Heart right ventricle (tissue), 16 donors: ENCODE data around the gene DLGAP1. TPM values are rescaled to one million over a fixed set of nuclear protein-coding genes. Genes with fewer than 3 reads are reported as not detected.

ENCODE experiments used
- ATAC-seq, 8 donors: fragments of 200-7000 bp; cut with Tn5 transposase; one replicate each; pipeline ENCODE4 v1.9.1; 2020; ENCODE audit warnings: mild to moderate bottlenecking in 8 of 8, moderate library complexity in 8 of 8, moderate number of reproducible peaks in 1 of 8
- DNase-seq, 2 donors: peaks; one replicate each; pipeline ENCODE4 v3.0.0-alpha.2; 2020
- H3K27ac ChIP-seq, 10 donors: fragments of 200-600 bp; sonication (generic) in 2 of 10; one replicate each; pipeline versions ENCODE4 v1.5.0 to v1.8.0; 2020 to 2022; ENCODE audit warnings: mild to moderate bottlenecking in 3 of 10
- H3K27me3 ChIP-seq, 7 donors: fragments of 200-600 bp; one replicate each; pipeline ENCODE4 v1.8.0; 2021 to 2022; ENCODE audit warnings: mild to moderate bottlenecking in 2 of 7
- H3K36me3 ChIP-seq, 9 donors: fragments of 200-600 bp; sonication (generic) in 1 of 9; one replicate each; pipeline versions ENCODE4 v1.5.0 to v1.8.0; 2020 to 2022; ENCODE audit warnings: mild to moderate bottlenecking in 2 of 9
- H3K4me1 ChIP-seq, 9 donors: fragments of 200-600 bp; sonication (generic) in 1 of 9; one replicate each; pipeline versions ENCODE4 v1.5.0 to v1.8.0; 2020 to 2022; ENCODE audit warnings: mild to moderate bottlenecking in 4 of 9
- H3K4me3 ChIP-seq, 10 donors: fragments of 200-600 bp; sonication (generic) in 2 of 10; one replicate each; pipeline versions ENCODE4 v1.5.0 to v1.8.0; 2020 to 2022; ENCODE audit warnings: mild to moderate bottlenecking in 7 of 10, moderate library complexity in 2 of 10
- H3K9me3 ChIP-seq, 11 donors: fragments of 200-600 bp in 10 of 11; sonication (generic) in 2 of 11; one replicate each; pipeline versions ENCODE4 v1.5.0 to v1.8.0; 2013 to 2022; ENCODE audit warnings: mild to moderate bottlenecking in 2 of 11, control low read depth in 1 of 11, moderate library complexity in 1 of 11
- WGBS, 2 donors: extraction: QIAGEN DNeasy Blood & Tissue Kit; methylation state at CpG; one replicate each; pipeline ENCODE4 v1.1.7; 2013; ENCODE audit warnings: inconsistent platforms in 1 of 2; 5-methylcytosine and 5-hydroxymethylcytosine counted together
- intact Hi-C, 10 donors: fragments of 100-400 bp; cut with DNase I; formaldehyde crosslinking; loops; one replicate each; pipeline versions ENCODE4 v1.11.1 to v1.14.2; 2022
- polyA plus RNA-seq, 2 donors: library from polyadenylated mRNA; stranded (reverse); fragments of 200-250 nt; gene quantifications; one replicate each; pipeline ENCODE4 v1.2.3, GENCODE V29; 2013
- total RNA-seq, 10 donors: library from RNA; stranded (reverse); fragmentation: NEBNext Ultra II Directional in 3 of 10; extraction: Animal tissue kit (Norgen Biotek cat#: 25700) in 3 of 10; gene quantifications; one replicate each; pipeline versions ENCODE4 v1.2.1 to v1.2.4, GENCODE V29; 2021 to 2023
- TF ChIP-seq, protein P1 (sequence below), 9 donors: fragments of 200-600 bp; sonication (generic) in 2 of 9; IDR thresholded peaks; one replicate each; pipeline versions ENCODE4 v1.5.0 to v1.8.0; 2021 to 2022; ENCODE audit warnings: antibody characterized with exemption in 9 of 9, mild to moderate bottlenecking in 5 of 9, moderate library complexity in 1 of 9
- donor health status: Arrhythmogenic right ventricular cardiomyopathy.
- donor health status: ischemic (EF 13 %, LVEDD 7.1; RV severe dilation, severe dysfunction).
- donor health status: healthy with polysubstance abuse.
- donor health status: DM: no; HTN: yes; CAD: no.
- donor health status: DM: no; HTN: no; CAD: no.
- donor health status: ischemic (EF 25% LVEDD 6.9; RV normal size, moderate dysfunction).
- donor health status: ischemic (EF 25% LVEDD 5.7; RV mildly dilated, moderate dysfunction).
- donor health status: healthy.
- donor health status: DM: yes; HTN: yes; CAD: no.
- donor health status: Ischemic cardiomyopathy.
- donor health status: ischemic (EF 35%, LVEDD 5.7; RV mildly dilated, moderate dysfunction).
- donor health status: nonischemic (EF 11% LVEDD 7.7; RV severe dilation, severe dysfunction).
- donor health status: DM: yes; HTN: yes; CAD: no.
- donor health status: PGD.
- donor health status: ischemic (EF 29% LVEDD 5.4; RV normal size, mild dysfunction).
- donor health status: nonischemic (EF 23%, LVEDD 6.1; RV moderate dilation, normal function).

Gene DLGAP1
- total and polyA plus RNA-seq, 12 donors, result 0.07 to 7.2 (median 1.0) TPM; not detected in 2

DNA sequence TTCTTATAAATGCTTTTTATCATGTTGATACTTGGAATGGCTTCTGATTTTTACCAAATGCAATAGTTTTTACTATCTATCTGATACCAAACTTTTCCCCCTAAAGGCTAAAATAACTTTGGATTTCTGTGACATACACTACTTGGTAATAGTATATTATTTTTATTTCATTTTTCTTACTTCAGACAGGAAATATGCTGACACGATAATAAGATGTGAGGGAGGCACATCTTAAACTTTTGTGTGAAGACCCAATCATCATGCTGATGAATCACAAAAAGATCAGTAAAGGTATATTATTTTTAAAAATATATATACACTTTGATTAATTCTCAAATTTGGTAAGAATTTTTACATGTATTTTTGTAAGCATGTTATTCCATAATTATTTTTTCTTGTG lies 882.3 kb downstream of the DLGAP1 start:
- no peak for ATAC-seq
- no peaks in the 10 kb centered on the region for H3K9me3 ChIP-seq
- WGBS, 2 donors, result 74 to 81% methylated on average over 1 of the region's 1 CpG
- H3K27me3 ChIP-seq, result no peaks in the 10 kb centered on the region
- H3K36me3 ChIP-seq, result no peaks in the 10 kb centered on the region
- TF ChIP-seq, protein P1, sequence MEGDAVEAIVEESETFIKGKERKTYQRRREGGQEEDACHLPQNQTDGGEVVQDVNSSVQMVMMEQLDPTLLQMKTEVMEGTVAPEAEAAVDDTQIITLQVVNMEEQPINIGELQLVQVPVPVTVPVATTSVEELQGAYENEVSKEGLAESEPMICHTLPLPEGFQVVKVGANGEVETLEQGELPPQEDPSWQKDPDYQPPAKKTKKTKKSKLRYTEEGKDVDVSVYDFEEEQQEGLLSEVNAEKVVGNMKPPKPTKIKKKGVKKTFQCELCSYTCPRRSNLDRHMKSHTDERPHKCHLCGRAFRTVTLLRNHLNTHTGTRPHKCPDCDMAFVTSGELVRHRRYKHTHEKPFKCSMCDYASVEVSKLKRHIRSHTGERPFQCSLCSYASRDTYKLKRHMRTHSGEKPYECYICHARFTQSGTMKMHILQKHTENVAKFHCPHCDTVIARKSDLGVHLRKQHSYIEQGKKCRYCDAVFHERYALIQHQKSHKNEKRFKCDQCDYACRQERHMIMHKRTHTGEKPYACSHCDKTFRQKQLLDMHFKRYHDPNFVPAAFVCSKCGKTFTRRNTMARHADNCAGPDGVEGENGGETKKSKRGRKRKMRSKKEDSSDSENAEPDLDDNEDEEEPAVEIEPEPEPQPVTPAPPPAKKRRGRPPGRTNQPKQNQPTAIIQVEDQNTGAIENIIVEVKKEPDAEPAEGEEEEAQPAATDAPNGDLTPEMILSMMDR (IDR thresholded peaks at IDR 0.05), result no peak
- intact Hi-C loops, result loop anchor here in 1 of 10 donors (5.0 kb wide), 1 partner anchor 90 kb away; no protein-coding TSS in a partner anchor
- no peak overlapping the region for H3K27ac ChIP-seq
- H3K4me3 ChIP-seq, result no peak overlapping the region
- DNase-seq, result no peak
- H3K4me1 ChIP-seq, result no peaks in the 10 kb centered on the region

DNA sequence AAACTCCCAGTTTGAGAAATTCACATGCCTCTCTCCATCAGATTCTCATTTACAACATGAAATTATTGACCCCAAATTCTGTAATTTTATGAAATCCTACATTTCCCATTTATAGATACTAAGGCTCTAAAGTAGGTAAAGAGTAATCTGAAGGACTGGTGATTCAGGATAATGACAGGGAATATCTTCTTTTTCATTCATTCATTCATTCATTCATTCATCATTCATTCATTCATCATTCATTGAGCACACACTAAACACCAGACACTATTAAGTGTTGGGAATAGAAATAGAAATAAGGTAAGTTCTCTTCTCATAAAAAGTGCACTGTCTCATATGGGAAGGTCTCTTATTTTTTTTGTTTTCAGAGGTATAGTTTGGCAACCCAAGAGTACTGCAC lies 888.3 kb downstream of the DLGAP1 start:
- intact Hi-C loops, result no loop called here
- ATAC-seq, result no peak

DNA sequence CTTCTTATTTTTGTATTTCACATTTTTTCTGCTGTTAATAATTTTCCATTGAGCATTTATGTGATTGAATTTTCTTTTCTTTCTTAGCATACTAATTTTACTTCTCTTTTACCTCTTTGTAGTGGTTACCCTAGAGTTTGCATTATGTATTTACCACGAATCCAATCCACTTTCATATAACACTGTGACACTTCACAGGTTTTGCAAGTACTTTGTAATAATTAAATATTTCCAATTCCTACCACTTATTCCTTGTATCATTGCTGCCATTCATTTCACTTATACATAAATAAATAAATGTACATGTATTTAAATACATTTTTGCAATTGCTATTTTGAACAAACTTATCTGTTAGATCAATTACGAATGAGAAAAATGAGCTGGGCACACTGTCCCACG lies 894.4 kb downstream of the DLGAP1 start:
- Histone ChIP-seq H3K27me3 (peaks cover 0 to 5% (median 0%) of the 10 kb centered on the region in 7 donors), H3K9me3 (peaks cover 0 to 21% (median 0%) of the 10 kb centered on the region in 11 donors), H3K27ac (no peak overlapping the region), H3K36me3 (no peaks in the 10 kb centered on the region), H3K4me3 (no peak overlapping the region), H3K4me1 (no peaks in the 10 kb centered on the region)
- WGBS, 2 donors, result 73 to 86% methylated on average over 3 of the region's 3 CpGs
- TF ChIP-seq, protein P1 (IDR thresholded peaks at IDR 0.05), result no peak
- ATAC-seq (no peak), DNase-seq (no peak)
- intact Hi-C loops, result no loop called here

More for the DNA sequence above, 888.3 kb downstream of the DLGAP1 start:
- TF ChIP-seq, protein P1 (IDR thresholded peaks at IDR 0.05), result no peak
- DNase-seq, result no peak
- H3K27ac ChIP-seq, result no peak overlapping the region
- no peak overlapping the region for H3K4me3 ChIP-seq
- no peaks in the 10 kb centered on the region for H3K4me1 ChIP-seq
- H3K9me3 ChIP-seq, result peaks cover 0 to 21% (median 0%) of the 10 kb centered on the region in 11 donors
- H3K27me3 ChIP-seq, result no peaks in the 10 kb centered on the region
- H3K36me3 ChIP-seq, result no peaks in the 10 kb centered on the region

DNA sequence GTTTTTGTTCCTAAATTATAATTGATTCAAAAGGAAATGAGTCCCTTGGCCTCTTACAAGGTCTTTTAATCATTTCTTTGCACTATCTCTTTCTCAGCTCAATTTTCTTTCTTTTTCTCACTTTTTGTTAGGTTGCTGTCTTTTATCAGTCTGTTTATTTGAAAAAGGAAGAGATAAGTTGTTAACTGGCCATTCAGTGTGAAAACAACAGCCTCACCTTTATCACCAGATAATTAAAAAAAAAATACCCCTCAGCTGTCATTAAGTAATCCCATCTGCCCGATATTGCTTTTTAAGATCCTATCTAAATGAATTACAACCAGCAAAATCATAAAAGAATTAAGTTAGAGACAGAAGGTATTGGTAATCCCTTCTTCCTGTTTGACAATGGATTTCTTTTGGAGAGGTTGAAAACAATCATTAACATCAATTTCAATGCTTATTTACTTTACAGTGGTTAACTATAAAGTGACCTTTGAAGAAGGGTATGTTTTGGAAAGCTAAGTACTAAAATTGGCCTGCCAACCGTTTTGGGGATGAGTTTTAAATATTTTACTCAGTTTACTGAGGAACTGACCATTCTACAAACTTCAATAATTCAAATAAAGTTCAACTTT lies 900.2 kb downstream of the DLGAP1 start:
- no peak for DNase-seq
- Histone ChIP-seq H3K9me3 (no peaks in the 10 kb centered on the region), H3K27me3 (peaks cover 0 to 11% (median 0%) of the 10 kb centered on the region in 7 donors), H3K4me1 (no peaks in the 10 kb centered on the region), H3K4me3 (no peak overlapping the region), H3K27ac (no peak overlapping the region), H3K36me3 (no peaks in the 10 kb centered on the region)
- WGBS, 2 donors, result 58 to 66% methylated on average over 2 of the region's 2 CpGs
- intact Hi-C loops, result no loop called here
- ATAC-seq, result no peak
- TF ChIP-seq, protein P1 (IDR thresholded peaks at IDR 0.05), result no peak
